ENCODE data around the gene PTCD2.

PTCD2 gene

GRCh38 chr5:72417333-72418062 lies 97.3 kb downstream of the PTCD2 start:
- H3K4me1 ChIP-seq = no peaks in the 10 kb centered on the region
- H3K9me3 ChIP-seq = peaks cover 14% of the 10 kb centered on the region
- H3K27ac ChIP-seq = no peak overlapping the region
- no peak overlapping the region for H3K4me2 ChIP-seq
- no peak overlapping the region for H3K9ac ChIP-seq
- H3K36me3 ChIP-seq = no peaks in the 10 kb centered on the region
- no peak for TF ChIP-seq Cebpa-rat (IDR thresholded peaks at IDR 0.05)
- H4K20me1 ChIP-seq = no peaks in the 10 kb centered on the region
- no peak overlapping the region for H3K4me3 ChIP-seq
- no peaks in the 10 kb centered on the region for H3K27me3 ChIP-seq

Measured in BLaER1 (cell line).